Panc1 (cell line): ENCODE measurements around the gene GTPBP1. TPM values are rescaled to one million over a fixed set of nuclear protein-coding genes. Genes with fewer than 3 reads are reported as not detected.

Experiments used
- ATAC-seq: fragments of 200-7000 bp; cut with Tn5 transposase; 2 replicates; pipeline ENCODE4 v1.9.1; 2020; ENCODE audit warnings: mild to moderate bottlenecking, moderate library complexity
- BruUV-seq: library from RNA; stranded (reverse); fragments of 400-500 nt; replicated peaks from 2 replicates; lab custom pipeline; 2021; lab: Mats Ljungman, UMichigan
- CTCF ChIA-PET: fragments of 300-600 bp; sonication (Branson Sonifier 250); formaldehyde crosslinking; loops from one replicate; lab custom pipeline; 2022; ENCODE audit warnings: antibody characterized with exemption; lab: Charles Lee
- POLR2A ChIA-PET: fragments of 300-600 bp; sonication (Branson Sonifier 250); formaldehyde crosslinking; loops from one replicate; lab custom pipeline; 2022; ENCODE audit warnings: antibody characterized with exemption; lab: Charles Lee
- DNase-seq: peaks from one replicate; pipeline ENCODE4 v3.0.0-alpha.2; 2010; ENCODE audit warnings: low read depth, low spot score
- H3K27ac ChIP-seq: 2 replicates; pipeline ENCODE4 v1.5.1; 2011; ENCODE audit warnings: mild to moderate bottlenecking, low read length, inconsistent platforms
- H3K27me3 ChIP-seq: fragments of 200-500 bp; sonication (Bioruptor generic); 2 replicates; pipeline ENCODE4 v1.6.0; 2014; ENCODE audit warnings: low read length, inconsistent platforms; ENCODE audit not compliant: control insufficient read depth, insufficient read depth
- H3K36me3 ChIP-seq: fragments of 200-500 bp; sonication (Bioruptor generic); 2 replicates; pipeline ENCODE4 v1.5.1; 2014; ENCODE audit warnings: inconsistent platforms, mild to moderate bottlenecking, low read length, moderate library complexity; ENCODE audit not compliant: control insufficient read depth, insufficient read depth
- H3K4me1 ChIP-seq: 2 replicates; pipeline ENCODE4 v1.5.1; 2011; ENCODE audit warnings: inconsistent platforms, mild to moderate bottlenecking, low read length, moderate library complexity; ENCODE audit not compliant: control insufficient read depth, insufficient read depth
- H3K4me3 ChIP-seq, 2 experiments: 2 replicates each; pipeline ENCODE4 v1.5.1; 2011 to 2012; ENCODE audit warnings: low read depth in 2 of 2, low read length in 2 of 2, mild to moderate bottlenecking in 2 of 2, inconsistent platforms in 1 of 2, moderate library complexity in 1 of 2
- H3K9me3 ChIP-seq: fragments of 200-500 bp; sonication (Bioruptor generic); 2 replicates; pipeline ENCODE4 v1.5.1; 2014; ENCODE audit warnings: low read depth, mild to moderate bottlenecking, inconsistent platforms, low read length, moderate library complexity; ENCODE audit not compliant: control insufficient read depth, insufficient read depth
- CTCF ChIP-seq: fragments of 450-650 bp; IDR thresholded peaks from 2 replicates; pipeline ENCODE4 v1.5.1; 2017; ENCODE audit warnings: mild to moderate bottlenecking
- POLR2AphosphoS5 ChIP-seq: IDR thresholded peaks from 2 replicates; pipeline ENCODE4 v1.6.1; 2012; ENCODE audit warnings: mild to moderate bottlenecking, low read depth, low read length, moderate library complexity
- REST ChIP-seq, 2 experiments: IDR thresholded peaks; 2 replicates each; pipeline ENCODE4 v1.6.1; 2011 to 2012; ENCODE audit warnings: low read depth in 2 of 2, control low read depth in 1 of 2, low read length in 1 of 2, mild to moderate bottlenecking in 1 of 2, moderate library complexity in 1 of 2; ENCODE audit not compliant: insufficient read depth in 1 of 2
- SIN3A ChIP-seq: IDR thresholded peaks from 2 replicates; pipeline ENCODE4 v1.6.1; 2012; ENCODE audit warnings: low read depth, mild to moderate bottlenecking, low read length, moderate library complexity, borderline replicate concordance; ENCODE audit not compliant: insufficient read depth
- TCF7L2 ChIP-seq: IDR thresholded peaks from 2 replicates; pipeline ENCODE4 v1.6.1; 2011; ENCODE audit warnings: mild to moderate bottlenecking, low read depth, low read length, inconsistent platforms
- in situ Hi-C: cut with HindIII; loops from 2 replicates; pipeline ENCODE4 v1.10.0; 2016; ENCODE audit warnings: low sequenced_read_pairs, low pct_unique_long_range_greater_than_20kb
- intact Hi-C: fragments of 100-400 bp; cut with micrococcal nuclease; formaldehyde crosslinking; loops from one replicate; pipeline ENCODE4 v1.10.0; 2022; ENCODE audit not compliant: unreplicated experiment
- total RNA-seq: library from RNA; stranded (reverse); gene quantifications from one replicate; pipeline ENCODE4 v1.2.1, GENCODE V29; 2021; ENCODE audit not compliant: unreplicated experiment

GTPBP1 gene
- total RNA-seq, 1 experiment from 2014 or later: 25.5 TPM

GRCh38 chr22:38757464-38757757, 51.7 kb downstream of the GTPBP1 start:
- Histone ChIP-seq H3K9me3 (no peaks in the 10 kb centered on the region), H3K4me1 (peaks cover 9% of the 10 kb centered on the region; the same call in 1 of the 2 replicates), H3K27ac (no peak overlapping the region), H3K27me3 (no peaks in the 10 kb centered on the region), H3K4me3 (no peak overlapping the region), H3K36me3 (no peaks in the 10 kb centered on the region)
- in situ Hi-C loops (no loop called here), intact Hi-C loops (no loop called here)
- no peak for DNase-seq
- CTCF ChIA-PET: interaction anchor here (0.9 kb wide), 1 partner anchor 12 kb away, joined by 5 read pairs; no protein-coding TSS in a partner anchor
- TF ChIP-seq SIN3A (no peak), TCF7L2 (no peak), POLR2AphosphoS5 (no peak), REST (IDR thresholded peaks at IDR 0.05; ENCODE audit: insufficient read depth in 1 of 2, low read depth in 2 of 2, low read length in 1 of 2) (no peak), CTCF (no peak)
- ATAC-seq: no peak
- no TSS peak for BruUV-seq
- POLR2A ChIA-PET: no interaction called here

GRCh38 chr22:38758276-38758945, 52.7 kb downstream of the GTPBP1 start:
- CTCF ChIA-PET: interaction anchor here (0.9 kb wide), 1 partner anchor 11 kb away, joined by 5 read pairs; no protein-coding TSS in a partner anchor

More at GRCh38 chr22:38758276-38758945, 52.7 kb downstream of the GTPBP1 start:
- Histone ChIP-seq H3K27me3 (no peaks in the 10 kb centered on the region), H3K27ac (no peak overlapping the region), H3K4me1 (peaks cover 9% of the 10 kb centered on the region; the same call in 1 of the 2 replicates), H3K4me3 (no peak overlapping the region), H3K9me3 (no peaks in the 10 kb centered on the region), H3K36me3 (no peaks in the 10 kb centered on the region)
- BruUV-seq: no TSS peak
- intact Hi-C loops (no loop called here), in situ Hi-C loops (no loop called here)
- ATAC-seq: no peak
- TF ChIP-seq CTCF (no peak), SIN3A (no peak), POLR2AphosphoS5 (no peak), REST (IDR thresholded peaks at IDR 0.05; ENCODE audit: insufficient read depth in 1 of 2, low read depth in 2 of 2, low read length in 1 of 2) (no peak), TCF7L2 (no peak)
- no peak for DNase-seq
- POLR2A ChIA-PET: interaction anchor here (0.6 kb wide), 1 partner anchor 711 kb away, joined by 4 read pairs; no protein-coding TSS in a partner anchor
